GM12878 (cell line): ENCODE measurements around the gene EPB41L4B. TPM values are rescaled to one million over a fixed set of nuclear protein-coding genes. Genes with fewer than 3 reads are reported as not detected.

Experiments used
- ATAC-seq: fragments of 200-7000 bp; cut with Tn5 transposase; 3 replicates; pipeline ENCODE4 v1.9.1; 2020; ENCODE audit warnings: mild to moderate bottlenecking, moderate library complexity
- BruUV-seq: library from RNA; stranded (reverse); fragments of 400-500 nt; replicated peaks from 2 replicates; lab custom pipeline; 2021; lab: Mats Ljungman, UMichigan
- CTCF ChIA-PET: fragments of 300-600 bp; sonication (Branson Sonifier 250); formaldehyde crosslinking; extraction: SDS; loops from one replicate; lab custom pipeline; 2021; ENCODE audit warnings: inconsistent platforms; lab: Yijun Ruan, JAX
- POLR2A ChIA-PET: fragments of 350-600 bp; formaldehyde crosslinking; extraction: SDS; loops from one replicate; lab custom pipeline; 2021; ENCODE audit warnings: inconsistent platforms; lab: Charles Lee
- RAD21 ChIA-PET: fragments of 300-600 bp; sonication (Branson Sonifier 250); formaldehyde crosslinking; loops from one replicate; lab custom pipeline; 2023; ENCODE audit warnings: antibody characterized with exemption; ENCODE audit not compliant: unreplicated experiment; lab: Charles Lee
- SMC1A ChIA-PET: fragments of 300-600 bp; sonication (Branson Sonifier 250); formaldehyde crosslinking; loops from one replicate; lab custom pipeline; 2023; ENCODE audit not compliant: unreplicated experiment, uncharacterized antibody; lab: Charles Lee
- DNase-seq: peaks from one replicate; pipeline ENCODE4 v3.0.0-alpha.2; 2011; ENCODE audit warnings: low read depth, low spot score
- FAIRE-seq: peaks from 3 replicates; lab custom pipeline; 2011; peaks lifted over from hg19 to GRCh38; lab: Jason Lieb, UNC
- H2AFZ ChIP-seq: 2 replicates; pipeline ENCODE4 v1.6.0; 2011; ENCODE audit warnings: low read depth, low read length, control low read depth; ENCODE audit not compliant: control insufficient read depth
- H3K27ac ChIP-seq: 2 replicates; pipeline ENCODE4 v1.5.1; 2011; ENCODE audit warnings: control low read depth; ENCODE audit not compliant: control insufficient read depth, insufficient read depth
- H3K27me3 ChIP-seq, 2 experiments: replicated peaks in 1 of 2; 2 replicates each; pipeline versions ENCODE4 v1.6.0 to v1.6.1; 2011; ENCODE audit warnings: low read length in 1 of 2; ENCODE audit not compliant: control insufficient read depth in 2 of 2, insufficient read depth in 2 of 2
- H3K36me3 ChIP-seq, 2 experiments: 2 replicates each; pipeline ENCODE4 v1.5.1; 2011; ENCODE audit warnings: low read length in 1 of 2; ENCODE audit not compliant: control insufficient read depth in 2 of 2, insufficient read depth in 2 of 2
- H3K4me1 ChIP-seq: 2 replicates; pipeline ENCODE4 v1.6.1; 2011; ENCODE audit warnings: mild to moderate bottlenecking, low read length, moderate library complexity, mixed read lengths; ENCODE audit not compliant: control insufficient read depth, insufficient read depth
- H3K4me2 ChIP-seq: 2 replicates; pipeline ENCODE4 v1.6.0; 2011; ENCODE audit warnings: control low read depth; ENCODE audit not compliant: control insufficient read depth, insufficient read depth
- H3K4me3 ChIP-seq: fragments of 200-600 bp; sonication (generic); 2 replicates; pipeline ENCODE4 v1.5.1; 2016
- H3K79me2 ChIP-seq: 2 replicates; pipeline ENCODE4 v1.6.0; 2011; ENCODE audit warnings: low read length; ENCODE audit not compliant: control insufficient read depth, insufficient read depth
- H3K9ac ChIP-seq: 2 replicates; pipeline ENCODE4 v1.8.0; 2011; ENCODE audit warnings: low read length, control low read depth, mixed read lengths; ENCODE audit not compliant: control insufficient read depth, insufficient read depth
- H3K9me3 ChIP-seq: replicated peaks from 3 replicates; pipeline ENCODE4 v1.5.1; 2011; ENCODE audit warnings: mild to moderate bottlenecking, low read length; ENCODE audit not compliant: control insufficient read depth, insufficient read depth
- H4K20me1 ChIP-seq: 2 replicates; pipeline ENCODE4 v1.6.0; 2011; ENCODE audit not compliant: control insufficient read depth, insufficient read depth
- LARP7 ChIP-seq: fragments of 450-650 bp; IDR thresholded peaks from 2 replicates; pipeline ENCODE4 v1.6.1; 2017; ENCODE audit warnings: mild to moderate bottlenecking
- MTA2 ChIP-seq: fragments of 450-650 bp; IDR thresholded peaks from 2 replicates; pipeline ENCODE4 v1.6.1; 2016; ENCODE audit warnings: low read depth, mild to moderate bottlenecking, moderate library complexity
- POLR2AphosphoS2 ChIP-seq: IDR thresholded peaks from 2 replicates; pipeline ENCODE4 v1.6.1; 2011; ENCODE audit warnings: low read depth, mild to moderate bottlenecking, low read length, improper control_type of control experiment, moderate library complexity
- RFX5 ChIP-seq: IDR thresholded peaks from 2 replicates; pipeline ENCODE4 v1.6.1; 2011; ENCODE audit warnings: low read depth, low read length, improper control_type of control experiment
- ZBED1 ChIP-seq: IDR thresholded peaks from 2 replicates; pipeline ENCODE4 v1.6.1; 2016; ENCODE audit warnings: borderline replicate concordance
- WGBS: methylation state at CpG from one replicate; pipeline ENCODE4 v1.1.6; 2016; ENCODE audit warnings: low lambda C conversion rate; ENCODE audit not compliant: insufficient replicate concordance, insufficient coverage; ENCODE audit errors: missing lambda C conversion rate; 5-methylcytosine and 5-hydroxymethylcytosine counted together
- in situ Hi-C: fragments of 300-500 bp; cut with MboI; formaldehyde crosslinking; loops from 9 replicates; pipeline ENCODE4 v1.14.3; 2018; ENCODE audit warnings: mixed read lengths
- intact Hi-C: fragments of 100-400 bp; cut with micrococcal nuclease; formaldehyde crosslinking; loops from one replicate; pipeline ENCODE4 v1.14.2; 2022; ENCODE audit not compliant: unreplicated experiment
- polyA plus RNA-seq, 11 experiments: library from polyadenylated mRNA; depleted of rRNA in 4 of 11; unstranded in 6 of 11; stranded (reverse) in 5 of 11; fragments of >200 nt; fragmentation: Nextera tagmentation in 4 of 11; fragmentation: Illumina TruSeq in 1 of 11; extraction: Ambion mirVana in 4 of 11; extraction: Trizol in 1 of 11; gene quantifications; 1 replicate in 1 of 11; 2 replicates in 10 of 11; pipeline versions ENCODE4 v1.2.1 to v1.2.3, GENCODE V29; 2011 to 2016; ENCODE audit warnings: inconsistent platforms in 2 of 11, missing spikeins in 2 of 11, low read depth in 1 of 11
- total RNA-seq, 4 experiments: library from RNA; depleted of rRNA in 3 of 4; stranded (reverse); fragments of >200 nt in 3 of 4; fragmentation: Illumina TruSeq in 1 of 4; extraction: Trizol in 1 of 4; gene quantifications; 2 replicates each; pipeline versions ENCODE4 v1.2.1 to v1.2.3, GENCODE V29; 2013 to 2021
- TF ChIP-seq, protein P1 (sequence below): IDR thresholded peaks from 2 replicates; pipeline ENCODE4 v1.6.1; 2011; ENCODE audit warnings: low read depth, low read length, improper control_type of control experiment, borderline replicate concordance
- TF ChIP-seq, protein P2 (sequence below): fragments of 450-650 bp; IDR thresholded peaks from 2 replicates; pipeline ENCODE4 v1.6.1; 2016; ENCODE audit warnings: mild to moderate bottlenecking

EPB41L4B gene
- total and polyA plus RNA-seq, 10 of the 15 experiments (the other 5 are each of a cell fraction or from before 2014, with no cell fraction given), result 0.04 to 0.75 (median 0.13) TPM; not detected in 1

DNA sequence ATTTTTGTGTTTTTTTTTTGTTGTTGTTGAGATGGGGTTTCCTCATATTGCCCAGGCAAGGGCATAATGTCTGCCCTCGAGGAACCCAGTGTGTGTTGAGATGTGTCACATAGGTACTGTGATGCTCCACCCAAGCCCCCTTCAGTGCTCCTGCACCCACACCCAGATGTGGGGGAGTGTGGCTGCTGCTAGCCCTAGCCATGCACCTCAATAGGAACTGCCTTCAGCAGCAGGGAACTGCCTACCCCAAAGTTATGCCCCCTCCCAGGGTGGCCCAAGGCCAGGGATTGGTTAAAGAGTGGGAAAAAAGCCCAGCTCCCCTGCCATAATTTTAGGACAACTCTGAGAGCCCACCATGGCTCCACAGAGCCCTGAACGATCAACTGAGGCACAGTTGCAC is 33.3 kb upstream of the EPB41L4B start:
- no peak overlapping the region for H3K4me3 ChIP-seq
- no peak overlapping the region for H3K27ac ChIP-seq
- POLR2A ChIA-PET, result interaction anchor here (0.7 kb wide), 1 partner anchor 41 kb away, joined by 8 read pairs; no protein-coding TSS in a partner anchor
- in situ Hi-C loops, result no loop called here
- WGBS, result 18% methylated on average over 2 of the region's 2 CpGs
- no peak overlapping the region for H2AFZ ChIP-seq
- ATAC-seq (no peak), FAIRE-seq (no peak), DNase-seq (no peak)
- no peaks in the 10 kb centered on the region for H3K36me3 ChIP-seq
- intact Hi-C loops, result no loop called here
- RAD21 ChIA-PET, result interaction anchor here (0.7 kb wide), 1 partner anchor 58 kb away, joined by 3 read pairs; no protein-coding TSS in a partner anchor
- no peaks in the 10 kb centered on the region for H3K9me3 ChIP-seq
- H3K27me3 ChIP-seq, result no peaks in the 10 kb centered on the region
- no peak overlapping the region for H3K4me2 ChIP-seq
- H3K79me2 ChIP-seq, result no peaks in the 10 kb centered on the region
- SMC1A ChIA-PET, result interaction anchor here (0.7 kb wide), 1 partner anchor 502 kb away, joined by 4 read pairs; no protein-coding TSS in a partner anchor
- no peaks in the 10 kb centered on the region for H4K20me1 ChIP-seq
- no peak for TF ChIP-seq MTA2
- no peak for TF ChIP-seq RFX5
- TF ChIP-seq, protein P1, sequence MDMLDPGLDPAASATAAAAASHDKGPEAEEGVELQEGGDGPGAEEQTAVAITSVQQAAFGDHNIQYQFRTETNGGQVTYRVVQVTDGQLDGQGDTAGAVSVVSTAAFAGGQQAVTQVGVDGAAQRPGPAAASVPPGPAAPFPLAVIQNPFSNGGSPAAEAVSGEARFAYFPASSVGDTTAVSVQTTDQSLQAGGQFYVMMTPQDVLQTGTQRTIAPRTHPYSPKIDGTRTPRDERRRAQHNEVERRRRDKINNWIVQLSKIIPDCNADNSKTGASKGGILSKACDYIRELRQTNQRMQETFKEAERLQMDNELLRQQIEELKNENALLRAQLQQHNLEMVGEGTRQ, result no peak
- TF ChIP-seq, protein P2, sequence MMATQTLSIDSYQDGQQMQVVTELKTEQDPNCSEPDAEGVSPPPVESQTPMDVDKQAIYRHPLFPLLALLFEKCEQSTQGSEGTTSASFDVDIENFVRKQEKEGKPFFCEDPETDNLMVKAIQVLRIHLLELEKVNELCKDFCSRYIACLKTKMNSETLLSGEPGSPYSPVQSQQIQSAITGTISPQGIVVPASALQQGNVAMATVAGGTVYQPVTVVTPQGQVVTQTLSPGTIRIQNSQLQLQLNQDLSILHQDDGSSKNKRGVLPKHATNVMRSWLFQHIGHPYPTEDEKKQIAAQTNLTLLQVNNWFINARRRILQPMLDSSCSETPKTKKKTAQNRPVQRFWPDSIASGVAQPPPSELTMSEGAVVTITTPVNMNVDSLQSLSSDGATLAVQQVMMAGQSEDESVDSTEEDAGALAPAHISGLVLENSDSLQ, result no peak
- no peak for TF ChIP-seq POLR2AphosphoS2
- no peak for TF ChIP-seq ZBED1
- TF ChIP-seq LARP7, result no peak
- no peaks in the 10 kb centered on the region for H3K4me1 ChIP-seq
- CTCF ChIA-PET, result no interaction called here
- BruUV-seq, result no TSS peak
- H3K9ac ChIP-seq, result no peak overlapping the region
